ENCODE results near the gene TPO. TPM values are rescaled to one million over a fixed set of nuclear protein-coding genes. Genes with fewer than 3 reads are reported as not detected.

The TPO gene
- total RNA-seq, 1 experiment from 2014 or later: not detected

GRCh38 chr2:1422131-1422530 is 8.9 kb downstream of the TPO start:
- CTCF ChIA-PET: no interaction called here
- no peak for TF ChIP-seq CDX4 (CRISPR knock-in tag; IDR thresholded peaks at IDR 0.05; ENCODE audit: borderline replicate concordance)
- no peak for TF ChIP-seq ATF6 (CRISPR knock-in tag; IDR thresholded peaks at IDR 0.05)
- no peak for TF ChIP-seq ZSCAN18 (CRISPR knock-in tag; IDR thresholded peaks at IDR 0.05)
- TF ChIP-seq ZNF263 (CRISPR knock-in tag; IDR thresholded peaks at IDR 0.05; ENCODE audit: low read depth): no peak
- TF ChIP-seq E2F5 (CRISPR knock-in tag; IDR thresholded peaks at IDR 0.05): no peak
- TF ChIP-seq ARID4B (CRISPR knock-in tag; IDR thresholded peaks at IDR 0.05; ENCODE audit: borderline replicate concordance): no peak
- Mint-ChIP-seq H3K4me1 (no peaks in the 10 kb centered on the region), H3K4me3 (no peak overlapping the region), H3K27ac (no peak overlapping the region), H3K36me3 (peaks cover 7% of the 10 kb centered on the region; the same call in 1 of the 2 replicates), H3K27me3 (ENCODE audit: low read depth) (peaks cover 25% of the 10 kb centered on the region), H3K9me3 (peaks cover 26% of the 10 kb centered on the region)
- DNase-seq (ENCODE audit: low spot score) (no peak), ATAC-seq (no peak)
- POLR2A ChIA-PET: no interaction called here

- ATAC-seq (no peak), DNase-seq (ENCODE audit: low spot score) (no peak)
- Mint-ChIP-seq H3K4me3 (no peak overlapping the region), H3K4me1 (no peaks in the 10 kb centered on the region), H3K27ac (no peak overlapping the region), H3K27me3 (ENCODE audit: low read depth) (peaks cover 27% of the 10 kb centered on the region), H3K36me3 (peaks cover 7% of the 10 kb centered on the region; the same call in 1 of the 2 replicates), H3K9me3 (peaks cover 26% of the 10 kb centered on the region)
- POLR2A ChIA-PET: no interaction called here
- CTCF ChIA-PET: no interaction called here
- TF ChIP-seq PRDM15 (CRISPR knock-in tag; IDR thresholded peaks at IDR 0.05) (no peak), ZNF425 (CRISPR knock-in tag; conservative IDR thresholded peaks at IDR 0.05) (no peak), ZBTB43 (CRISPR knock-in tag; IDR thresholded peaks at IDR 0.05) (no peak), ZNF512 (CRISPR knock-in tag; IDR thresholded peaks at IDR 0.05; ENCODE audit: borderline replicate concordance) (no peak), ZSCAN18 (CRISPR knock-in tag; IDR thresholded peaks at IDR 0.05) (no peak), NR3C1 (CRISPR knock-in tag; conservative IDR thresholded peaks at IDR 0.05; ENCODE audit: low read depth) (no peak)
These were observed 9.5 kb downstream of the TPO start for GRCh38 chr2:1422716-1423285.
